Activated CD4-positive, alpha-beta T cell treated with anti-CD3 and anti-CD28 coated beads, Interleukin-10, Interleukin-2, amounts not matched to agents 100 ng/mL and 50 ng/mL, durations not matched to agents 16 hours and 8 hours (primary cell): ENCODE data around the gene MUC4.

ENCODE experiments used
- DNase-seq: peaks from one replicate; pipeline ENCODE4 v3.0.0-alpha.2; 2020

Gene MUC4, protein sequence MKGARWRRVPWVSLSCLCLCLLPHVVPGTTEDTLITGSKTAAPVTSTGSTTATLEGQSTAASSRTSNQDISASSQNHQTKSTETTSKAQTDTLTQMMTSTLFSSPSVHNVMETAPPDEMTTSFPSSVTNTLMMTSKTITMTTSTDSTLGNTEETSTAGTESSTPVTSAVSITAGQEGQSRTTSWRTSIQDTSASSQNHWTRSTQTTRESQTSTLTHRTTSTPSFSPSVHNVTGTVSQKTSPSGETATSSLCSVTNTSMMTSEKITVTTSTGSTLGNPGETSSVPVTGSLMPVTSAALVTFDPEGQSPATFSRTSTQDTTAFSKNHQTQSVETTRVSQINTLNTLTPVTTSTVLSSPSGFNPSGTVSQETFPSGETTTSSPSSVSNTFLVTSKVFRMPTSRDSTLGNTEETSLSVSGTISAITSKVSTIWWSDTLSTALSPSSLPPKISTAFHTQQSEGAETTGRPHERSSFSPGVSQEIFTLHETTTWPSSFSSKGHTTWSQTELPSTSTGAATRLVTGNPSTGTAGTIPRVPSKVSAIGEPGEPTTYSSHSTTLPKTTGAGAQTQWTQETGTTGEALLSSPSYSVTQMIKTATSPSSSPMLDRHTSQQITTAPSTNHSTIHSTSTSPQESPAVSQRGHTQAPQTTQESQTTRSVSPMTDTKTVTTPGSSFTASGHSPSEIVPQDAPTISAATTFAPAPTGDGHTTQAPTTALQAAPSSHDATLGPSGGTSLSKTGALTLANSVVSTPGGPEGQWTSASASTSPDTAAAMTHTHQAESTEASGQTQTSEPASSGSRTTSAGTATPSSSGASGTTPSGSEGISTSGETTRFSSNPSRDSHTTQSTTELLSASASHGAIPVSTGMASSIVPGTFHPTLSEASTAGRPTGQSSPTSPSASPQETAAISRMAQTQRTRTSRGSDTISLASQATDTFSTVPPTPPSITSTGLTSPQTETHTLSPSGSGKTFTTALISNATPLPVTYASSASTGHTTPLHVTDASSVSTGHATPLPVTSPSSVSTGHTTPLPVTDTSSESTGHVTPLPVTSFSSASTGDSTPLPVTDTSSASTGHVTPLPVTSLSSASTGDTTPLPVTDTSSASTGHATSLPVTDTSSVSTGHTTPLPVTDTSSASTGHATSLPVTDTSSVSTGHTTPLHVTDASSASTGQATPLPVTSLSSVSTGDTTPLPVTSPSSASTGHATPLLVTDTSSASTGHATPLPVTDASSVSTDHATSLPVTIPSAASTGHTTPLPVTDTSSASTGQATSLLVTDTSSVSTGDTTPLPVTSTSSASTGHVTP (N-terminal part only)

DNA sequence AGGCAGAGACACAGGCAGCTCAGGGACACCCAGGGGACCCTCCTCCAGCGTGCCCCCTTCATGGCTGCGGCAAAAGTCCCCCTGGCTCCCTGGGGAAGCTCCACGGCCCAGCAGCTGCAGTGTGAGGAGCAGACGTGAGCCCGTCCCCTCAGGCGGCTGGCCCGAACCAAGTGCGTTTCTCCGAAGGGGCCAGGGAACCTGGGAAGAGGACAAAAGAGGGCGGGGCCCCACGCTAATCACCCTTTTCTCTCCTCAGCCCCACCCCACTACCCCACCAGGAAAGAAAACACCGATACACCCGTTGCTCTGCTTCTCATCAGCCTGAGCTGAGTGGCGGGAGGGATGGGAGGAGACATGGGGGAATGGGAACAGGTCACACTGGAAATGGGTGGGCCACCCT, at the start of gene MUC4:
Gene MUC4, minus strand, starts transcription at position 174 of the 400 bp plus-strand sequence. Its CDS starts 112 bp downstream, at position 62.
- no peak for DNase-seq

DNA sequence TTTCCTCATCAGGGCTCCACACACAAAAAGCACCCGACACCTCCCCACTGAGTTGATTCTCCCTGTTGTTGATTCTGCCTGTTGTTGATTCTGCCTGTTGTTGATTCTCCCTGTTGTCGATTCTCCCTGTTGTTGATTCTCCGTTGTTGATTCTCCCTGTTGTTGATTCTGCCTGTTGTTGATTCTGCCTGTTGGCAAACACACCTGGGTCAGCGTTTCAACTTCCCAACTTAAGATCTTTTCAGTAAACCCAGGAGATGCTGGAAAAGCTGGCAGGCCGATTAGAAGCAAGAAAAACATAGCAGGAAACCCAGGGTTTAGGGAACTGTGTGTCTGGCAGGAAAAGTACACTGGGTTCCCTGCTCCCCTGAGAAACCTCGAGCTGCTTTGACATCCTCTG, 48.7 kb upstream of the MUC4 start:
- DNase-seq: no peak

DNA sequence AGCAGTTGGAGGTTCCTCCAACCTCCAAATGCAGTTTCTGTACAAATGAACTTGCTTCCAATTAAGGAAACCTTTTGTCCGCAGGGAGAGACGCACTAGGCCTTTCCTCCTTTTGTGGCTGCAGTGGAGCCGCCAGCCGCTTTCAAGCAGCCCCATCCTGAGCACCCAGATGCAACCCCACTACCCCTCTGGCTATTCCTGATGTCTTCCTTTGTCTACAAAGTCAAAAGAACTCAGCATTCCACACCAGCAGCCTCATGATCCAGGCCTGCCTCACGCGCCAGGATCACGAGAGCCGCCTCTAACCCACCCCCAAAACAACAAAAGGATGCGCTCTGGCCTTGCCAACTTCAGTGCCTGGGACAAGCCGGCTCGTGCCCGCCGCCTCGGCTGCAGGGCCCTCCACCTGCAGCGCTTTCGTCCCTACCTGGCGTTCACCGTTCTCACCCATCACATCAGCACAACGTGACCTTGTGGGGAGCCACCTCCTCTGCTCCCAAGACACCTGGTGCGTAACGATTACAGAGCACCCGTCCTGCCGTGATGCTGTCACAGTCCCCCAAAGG, 48.2 kb upstream of the MUC4 start:
- no peak for DNase-seq

DNA sequence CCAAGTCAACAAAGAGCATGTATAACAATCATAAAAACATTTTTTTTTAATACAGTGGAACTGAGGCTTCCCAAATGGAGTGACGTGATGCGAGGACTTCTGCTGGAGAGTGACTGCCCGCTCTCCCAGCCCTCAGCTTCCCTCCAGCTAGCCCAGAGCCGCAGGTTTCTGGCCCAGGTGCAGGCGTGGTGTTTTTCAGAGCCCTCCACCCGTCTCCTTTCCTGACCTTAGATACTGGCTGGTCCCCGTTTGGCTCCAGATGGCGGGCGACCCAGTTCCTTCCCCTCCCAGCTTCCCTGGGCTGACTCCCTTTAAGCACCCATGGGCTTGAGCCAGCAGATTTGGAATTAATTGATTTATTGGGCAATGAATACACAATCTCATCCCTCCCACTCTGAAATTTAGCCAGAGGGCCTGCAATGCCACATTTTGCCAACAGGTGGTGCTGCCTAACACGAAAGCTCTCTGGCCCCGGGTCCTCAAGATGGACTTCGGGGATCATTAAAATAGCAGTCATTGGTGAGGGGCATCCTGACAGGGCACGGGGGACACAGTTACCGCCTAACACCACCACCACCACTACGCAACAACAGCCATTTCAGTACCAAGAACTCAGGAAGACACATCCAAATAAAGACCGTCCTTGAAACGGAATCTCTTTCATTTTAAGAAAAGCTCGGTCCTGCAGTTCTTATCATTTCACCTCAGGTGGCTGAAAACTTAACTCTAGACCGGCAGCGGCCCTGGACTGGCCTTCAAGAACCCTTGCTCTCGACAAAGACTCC, 47.5 kb upstream of the MUC4 start:
- DNase-seq: peak; percentile 74

DNA sequence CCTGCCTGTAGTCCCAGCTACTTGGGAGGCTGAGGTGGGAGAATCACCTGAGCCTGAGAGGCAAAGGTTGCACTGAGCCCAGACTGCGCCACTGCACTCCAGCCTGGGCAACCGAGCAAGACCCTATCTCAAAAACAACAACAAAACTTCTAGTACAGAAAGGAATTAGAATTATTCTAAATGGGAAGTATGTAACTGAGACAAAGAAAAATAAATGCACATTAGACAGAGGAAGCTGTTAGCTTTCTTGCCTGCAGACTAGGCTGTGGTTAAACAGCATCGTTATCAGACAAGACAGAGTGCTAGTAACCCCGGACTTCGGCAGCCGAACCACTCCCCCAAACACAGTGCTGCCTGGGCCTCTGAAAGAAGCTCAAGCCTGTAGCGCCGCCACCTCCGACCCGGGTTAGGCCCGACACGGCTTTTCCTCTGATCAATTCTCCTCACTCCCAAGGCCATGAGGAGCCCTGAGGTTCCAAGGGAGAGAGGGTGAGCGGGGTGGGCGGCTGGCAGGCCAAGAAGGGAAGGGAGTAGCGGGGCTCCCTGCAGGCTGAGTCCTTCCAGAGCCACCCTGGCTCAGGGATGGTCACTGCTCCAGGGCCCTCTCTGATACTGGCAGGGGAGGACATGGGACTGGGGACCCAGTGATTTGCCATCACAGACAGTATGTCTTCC, 44.8 kb upstream of the MUC4 start:
- DNase-seq: no peak

DNA sequence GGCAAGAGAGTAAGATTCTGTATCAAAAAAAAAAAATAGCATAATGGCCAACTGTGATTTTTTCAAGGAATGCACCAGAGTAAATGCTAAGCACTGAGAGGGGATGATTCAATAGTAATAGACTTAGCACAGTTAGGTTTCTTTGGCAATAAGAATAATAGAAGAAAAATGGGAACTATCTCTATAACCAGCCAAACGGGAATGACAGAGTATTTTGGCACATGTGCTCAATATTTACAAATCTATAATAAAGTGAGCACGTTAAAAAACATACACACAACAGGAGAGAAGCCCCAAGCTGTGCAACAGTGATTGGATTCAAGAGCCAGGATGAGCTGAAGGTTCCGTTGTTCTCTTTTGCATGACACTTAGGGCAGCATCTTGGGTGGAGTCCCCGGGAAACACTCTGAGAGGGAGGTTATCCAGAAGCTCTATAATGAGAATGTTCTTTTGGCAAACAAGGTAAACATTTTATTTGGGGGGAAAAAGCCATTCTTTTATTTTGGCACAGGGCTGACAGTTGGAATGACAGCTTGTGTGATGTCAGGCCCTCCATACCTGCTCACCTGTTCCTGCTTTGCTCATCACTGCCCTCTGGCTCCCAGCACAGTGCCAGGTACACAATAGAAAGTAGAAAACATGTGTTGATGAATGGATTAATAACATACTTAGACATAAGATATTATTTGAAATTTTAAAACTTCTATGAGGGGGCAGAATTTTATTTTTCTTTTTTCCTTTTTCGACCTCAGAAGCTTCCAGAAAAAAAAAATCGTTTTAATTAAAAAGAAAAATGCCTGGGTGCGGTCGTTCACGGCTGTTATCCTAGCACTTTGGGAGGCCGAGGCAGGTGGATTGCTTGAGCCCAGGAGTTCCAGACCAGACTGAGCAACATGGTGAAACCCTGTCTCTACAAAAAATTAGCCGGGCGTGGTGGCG, 44.0 kb upstream of the MUC4 start:
- DNase-seq: no peak

DNA sequence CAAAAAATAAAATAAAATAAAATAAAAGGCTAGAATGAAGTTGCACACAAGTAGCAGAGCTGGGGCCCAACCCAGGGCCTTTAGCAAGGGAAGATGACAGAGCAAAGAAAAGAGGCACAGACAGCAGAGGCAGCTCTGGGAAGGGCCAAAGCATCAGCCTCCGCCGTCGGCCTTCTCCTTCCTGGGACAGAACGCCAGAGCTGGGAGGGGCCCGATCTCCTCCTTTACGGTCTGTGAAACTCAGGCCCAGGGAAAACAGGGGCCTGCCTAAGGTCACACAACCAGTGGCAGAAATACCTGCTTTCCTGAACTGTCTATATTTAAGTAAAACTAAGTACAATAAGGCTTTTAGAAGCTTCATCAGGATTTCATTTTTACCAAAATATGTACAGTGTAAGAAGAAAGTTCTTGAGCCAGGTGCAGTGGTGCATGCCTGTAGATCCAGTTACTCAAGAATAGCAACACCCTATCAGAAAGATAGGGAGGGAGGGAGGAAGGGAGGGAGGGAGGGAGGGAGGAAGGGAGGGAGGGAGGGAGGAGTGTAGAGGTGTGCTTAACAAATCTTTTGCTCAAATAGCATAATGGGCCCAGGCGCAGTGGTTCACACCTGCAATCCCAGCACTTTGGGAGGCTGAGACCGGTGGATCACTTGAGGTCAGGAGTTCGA, 43.0 kb upstream of the MUC4 start:
- DNase-seq: no peak

DNA sequence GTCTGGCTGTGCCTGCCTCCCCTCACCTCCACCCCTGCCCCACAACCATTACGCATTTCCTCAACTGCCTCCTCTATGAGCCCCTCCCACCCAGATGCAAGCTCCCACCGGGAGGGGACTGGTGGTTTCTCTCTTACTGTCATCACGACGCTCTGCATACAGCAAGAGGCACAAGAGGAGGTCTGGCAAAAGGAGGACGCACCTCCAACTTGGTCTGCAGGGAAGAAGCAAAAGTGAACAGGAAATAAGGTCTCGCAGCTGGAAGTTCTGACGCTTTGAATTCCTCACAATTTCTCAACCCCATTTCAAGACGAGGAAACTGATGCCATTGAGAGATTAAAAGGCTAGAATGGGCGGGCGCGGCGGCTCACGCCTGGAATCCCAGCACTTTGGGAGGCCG, 42.3 kb upstream of the MUC4 start:
- DNase-seq: no peak

DNA sequence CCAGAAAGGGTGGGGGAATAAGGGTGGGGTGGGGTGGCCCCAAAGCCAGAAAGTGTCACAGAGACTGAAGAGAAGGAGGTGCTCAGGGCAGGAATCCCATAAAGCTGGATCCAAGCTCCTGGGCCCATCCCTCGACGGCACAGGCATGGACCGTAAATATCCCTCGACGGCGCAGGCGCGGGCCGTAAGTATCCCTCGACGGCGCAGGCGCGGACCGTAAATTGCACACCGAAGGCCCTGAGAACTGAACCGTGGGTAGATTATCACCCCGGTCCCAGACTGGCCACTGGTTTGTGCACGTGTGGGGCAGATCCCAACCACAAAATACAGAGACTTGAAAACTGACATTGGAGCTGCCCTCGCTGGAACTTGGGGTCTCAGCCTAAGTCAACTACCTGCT, 41.3 kb upstream of the MUC4 start:
- no peak for DNase-seq

DNA sequence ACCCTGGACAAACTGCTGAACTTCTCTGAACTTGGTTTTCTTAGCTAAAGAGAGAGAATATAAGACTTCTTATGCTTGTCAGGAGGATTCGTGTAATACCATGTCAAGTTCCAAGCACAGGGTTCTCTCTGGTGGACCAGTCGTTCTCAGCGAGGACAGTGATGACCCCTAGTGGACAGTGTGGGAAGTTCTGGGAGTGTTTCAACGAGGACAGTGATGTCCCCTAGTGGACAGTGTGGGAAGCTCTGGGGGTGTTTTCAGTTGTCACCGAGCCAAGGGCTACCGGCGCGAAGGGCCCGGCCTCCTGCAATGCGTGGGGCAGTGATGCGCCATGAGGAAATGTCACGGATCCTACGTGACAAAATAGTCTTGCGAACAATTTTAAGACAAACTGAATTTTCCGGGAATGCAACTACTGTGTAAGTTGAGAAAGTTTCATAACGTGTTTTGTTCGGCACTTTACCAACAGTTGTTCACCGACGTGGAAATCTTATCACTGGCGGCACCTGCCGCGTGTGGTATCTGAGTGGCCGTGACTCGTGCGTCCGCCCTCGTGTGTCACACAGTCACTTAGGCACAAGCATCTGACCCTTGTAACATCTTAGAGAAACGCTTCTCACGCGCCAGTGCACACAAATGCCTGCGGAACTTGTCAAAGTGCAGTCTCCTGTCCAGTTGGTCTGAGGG, 39.3 kb upstream of the MUC4 start:
- DNase-seq: peak; percentile 94

DNA sequence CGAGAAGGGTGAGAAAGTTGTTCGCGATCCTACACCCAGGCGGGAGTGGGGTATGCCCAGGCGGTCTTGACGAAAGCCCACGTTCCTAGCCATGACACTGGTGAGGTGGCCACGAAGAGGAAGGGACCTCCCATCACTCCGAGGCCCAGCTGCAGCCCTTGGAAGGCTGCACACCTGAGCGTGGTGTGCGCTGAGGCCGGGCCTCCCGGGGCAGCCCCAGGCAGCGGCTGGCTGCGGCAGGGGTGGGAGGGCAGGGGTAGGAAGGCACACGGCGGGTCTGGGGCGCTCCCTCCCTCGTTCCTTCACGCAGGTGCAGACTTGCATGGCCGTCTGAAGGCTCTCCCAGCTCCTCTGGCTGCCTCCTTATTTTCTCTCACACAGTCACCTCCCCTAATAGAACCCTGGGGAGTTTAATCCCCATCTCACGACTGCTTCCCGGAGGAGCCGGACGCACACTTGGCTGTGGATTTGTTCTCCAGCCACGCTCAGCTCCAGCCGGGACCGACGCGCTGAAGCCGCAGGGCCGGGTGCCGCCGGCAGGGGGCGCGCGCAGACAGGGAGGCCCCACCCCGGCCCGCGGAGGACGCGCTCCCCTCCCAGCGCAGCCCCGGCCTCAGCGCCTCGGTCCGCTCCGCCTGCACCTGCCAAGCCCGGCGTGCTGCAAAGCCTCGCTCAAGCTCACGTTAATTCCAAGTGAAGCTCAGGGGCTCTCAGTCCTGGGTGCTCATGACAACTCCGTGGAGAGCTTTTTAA, 37.8 kb upstream of the MUC4 start:
- no peak for DNase-seq

DNA sequence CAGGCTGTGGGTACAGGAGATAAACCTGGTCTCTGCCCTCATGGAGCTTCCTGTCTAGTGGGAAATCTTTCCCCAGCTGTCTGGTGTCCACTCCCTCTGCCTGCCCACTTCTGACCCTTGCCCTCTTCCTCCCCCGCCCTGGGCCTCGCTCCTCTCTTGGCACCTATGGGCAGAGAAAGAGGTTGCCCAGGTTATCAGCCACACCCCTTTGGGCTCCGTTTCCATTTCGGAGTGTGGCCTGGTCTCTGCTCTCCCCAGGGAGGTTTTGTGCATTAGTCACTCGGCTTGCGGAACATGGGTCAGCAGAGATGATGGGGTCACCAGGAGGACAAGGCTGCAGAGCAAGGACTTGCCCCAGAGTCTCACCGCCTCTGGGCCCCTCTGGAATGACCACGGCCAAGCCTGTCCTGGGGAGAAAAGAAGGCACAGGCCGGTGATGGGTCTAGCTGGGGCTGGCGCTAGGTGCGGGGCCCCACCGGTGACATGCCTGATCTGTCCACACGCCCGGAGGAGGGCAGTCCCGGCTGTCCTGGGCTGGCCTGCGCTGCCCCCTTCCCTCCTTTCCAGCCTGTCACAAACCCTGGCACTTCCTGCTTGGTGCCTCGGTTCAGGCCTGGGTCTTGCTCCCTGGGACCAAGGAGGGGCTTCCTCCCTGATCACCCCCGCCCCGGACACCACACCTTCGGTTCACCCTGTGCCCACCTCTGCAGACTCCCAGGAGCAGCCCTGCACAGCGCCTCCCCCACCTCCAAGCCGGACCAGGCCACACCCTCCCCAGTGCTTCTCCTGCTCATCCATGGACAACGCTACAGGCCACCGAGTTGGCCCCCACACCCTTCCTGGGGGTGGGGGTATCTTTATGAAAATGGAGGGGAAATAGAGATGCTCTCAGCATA, 35.6 kb upstream of the MUC4 start:
- no peak for DNase-seq

DNA sequence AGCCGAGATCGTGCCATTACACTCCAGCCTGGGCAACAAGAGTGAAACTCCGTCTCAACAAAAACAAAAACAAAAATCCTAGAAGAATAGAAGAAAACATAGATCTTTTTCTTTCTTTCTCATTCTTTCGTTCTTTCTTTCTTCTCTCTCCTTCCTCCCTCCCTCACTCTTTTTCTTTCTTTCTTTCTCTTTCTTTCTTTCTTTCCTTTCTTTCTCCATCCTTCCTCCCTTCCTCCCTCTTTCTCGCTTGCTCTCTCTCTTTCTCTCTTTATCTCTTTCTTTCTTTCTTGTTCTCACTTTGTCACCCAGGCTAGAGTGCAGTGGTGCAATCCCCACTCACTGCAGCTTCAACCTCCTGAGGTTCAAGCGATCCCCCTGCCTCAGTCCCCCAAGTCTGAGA, 33.8 kb upstream of the MUC4 start:
- no peak for DNase-seq

DNA sequence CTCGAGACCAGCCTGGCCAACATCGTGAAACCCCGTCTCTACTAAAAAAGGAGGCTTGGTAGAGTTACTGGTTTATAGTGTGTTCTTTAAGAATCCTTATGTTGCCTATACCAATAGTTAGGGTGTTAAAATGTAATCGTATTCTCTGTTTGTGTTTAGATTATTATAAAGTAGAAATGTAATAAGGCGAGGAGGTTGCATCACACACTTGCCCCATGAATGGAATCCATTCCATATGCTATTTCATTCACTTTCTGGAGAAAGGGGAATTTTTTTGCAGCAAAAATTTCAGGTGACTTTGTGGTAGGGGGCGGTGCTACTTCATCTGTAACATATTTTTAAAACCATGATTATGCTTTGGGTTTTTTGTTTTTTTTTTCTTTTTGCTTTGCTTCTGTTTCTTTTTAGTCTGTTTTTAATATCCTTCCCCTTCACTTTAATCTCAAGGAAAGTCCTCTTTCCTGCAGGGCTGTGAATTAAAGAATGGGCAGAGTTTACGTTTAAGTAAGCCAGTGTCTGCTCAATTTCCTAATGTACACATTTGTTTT, 33.0 kb upstream of the MUC4 start:
- no peak for DNase-seq

DNA sequence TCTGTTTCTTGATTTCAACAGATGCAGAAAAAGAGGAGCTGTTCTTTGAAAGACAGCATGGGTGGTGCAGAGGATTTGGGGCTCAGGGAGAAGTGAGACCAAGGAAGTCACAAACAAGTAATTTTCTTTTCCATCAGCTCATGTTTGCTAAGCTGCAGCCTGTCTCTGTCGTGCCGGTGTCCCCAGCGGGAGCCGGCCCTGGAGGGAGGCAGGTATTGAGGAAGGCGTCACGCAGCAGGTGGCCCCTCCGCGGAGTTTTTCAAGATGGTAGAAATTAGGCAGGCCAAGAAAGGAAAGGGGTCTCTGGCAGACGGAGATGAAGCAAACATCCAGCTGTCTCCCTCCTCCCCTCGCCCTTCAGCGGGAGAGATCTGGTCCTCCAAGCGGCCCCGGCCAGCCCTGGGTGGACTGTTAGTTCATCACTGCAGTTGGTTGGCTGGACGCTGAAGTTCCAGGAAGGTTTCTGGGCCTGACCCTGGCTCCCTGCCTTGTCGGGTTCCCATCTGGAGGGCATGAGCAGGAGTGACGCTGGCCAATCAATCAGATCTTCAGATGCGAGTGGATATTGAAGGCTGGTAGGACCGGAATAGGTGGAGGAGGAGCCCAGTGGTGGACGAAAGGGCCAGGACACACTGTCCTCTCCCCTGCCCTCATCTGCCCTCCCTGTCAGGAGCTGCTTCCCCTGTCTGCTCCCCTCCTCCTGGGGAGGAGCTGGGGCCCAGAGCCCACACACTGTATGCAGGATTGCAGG, 27.7 kb upstream of the MUC4 start:
- no peak for DNase-seq

DNA sequence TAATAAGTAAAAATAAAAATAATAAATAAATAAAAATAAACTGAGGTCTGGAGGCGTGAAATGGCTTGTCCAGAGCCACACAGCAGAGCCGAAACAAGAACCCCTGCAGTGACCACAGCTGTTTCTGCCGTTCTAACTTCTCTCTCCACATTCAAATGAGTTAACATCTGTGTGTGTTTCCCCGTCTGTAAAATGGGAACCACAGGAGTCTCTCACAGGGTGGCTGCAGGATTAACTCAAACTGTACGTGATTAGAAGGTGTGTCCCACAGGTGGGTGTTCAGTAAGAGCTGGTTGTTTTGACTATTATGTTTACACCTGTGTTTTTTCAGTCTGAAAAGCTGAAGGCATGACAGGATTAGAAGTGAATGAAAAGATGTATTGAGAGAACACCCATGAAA, 27.0 kb upstream of the MUC4 start:
- DNase-seq: no peak
